Activated CD8-positive, alpha-beta memory T cell treated with anti-CD3 and anti-CD28 coated beads for 4 hours (primary cell): ENCODE results near the gene PCDHB5.
"Not testable (repeated sequence)": the region's sequence is repeated elsewhere in the genome, so short reads cannot be mapped to it uniquely, and the experiment has no call there.

ENCODE experiments used
- DNase-seq, 2 donors: peaks; one replicate each; pipeline ENCODE4 v3.0.0-alpha.2; 2020; ENCODE audit warnings: low read depth in 2 of 2

The PCDHB5 gene

DNA sequence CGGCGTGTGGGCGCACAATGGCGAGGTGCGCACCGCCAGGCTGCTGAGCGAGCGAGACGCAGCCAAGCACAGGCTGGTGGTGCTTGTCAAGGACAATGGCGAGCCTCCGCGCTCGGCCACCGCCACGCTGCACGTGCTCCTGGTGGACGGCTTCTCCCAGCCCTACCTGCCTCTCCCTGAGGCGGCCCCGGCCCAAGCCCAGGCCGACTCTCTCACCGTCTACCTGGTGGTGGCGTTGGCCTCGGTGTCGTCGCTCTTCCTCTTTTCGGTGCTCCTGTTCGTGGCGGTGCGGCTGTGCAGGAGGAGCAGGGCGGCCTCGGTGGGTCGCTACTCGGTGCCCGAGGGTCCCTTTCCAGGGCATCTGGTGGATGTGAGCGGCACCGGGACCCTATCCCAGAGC is 17.1 kb downstream of the PCDHB5 start:
- not testable (repeated sequence) for DNase-seq

- no peak for DNase-seq
Measured at GRCh38 chr5:141155540-141156374, 20.8 kb downstream of the PCDHB5 start.

DNA sequence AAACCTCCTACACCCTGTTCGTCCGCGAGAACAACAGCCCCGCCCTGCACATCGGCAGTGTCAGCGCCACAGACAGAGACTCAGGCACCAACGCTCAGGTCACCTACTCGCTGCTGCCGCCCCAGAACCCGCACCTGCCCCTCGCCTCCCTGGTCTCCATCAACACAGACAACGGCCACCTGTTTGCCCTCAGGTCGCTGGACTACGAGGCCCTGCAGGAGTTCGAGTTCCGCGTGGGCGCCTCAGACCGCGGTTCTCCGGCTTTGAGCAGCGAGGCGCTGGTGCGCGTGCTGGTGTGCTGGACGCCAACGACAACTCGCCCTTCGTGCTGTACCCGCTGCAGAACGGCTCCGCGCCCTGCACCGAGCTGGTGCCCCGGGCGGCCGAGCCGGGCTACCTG is 22.4 kb downstream of the PCDHB5 start:
- not testable (repeated sequence) for DNase-seq

- DNase-seq = not testable (repeated sequence)
Measured at GRCh38 chr5:141157901-141158300, 22.9 kb downstream of the PCDHB5 start.

GRCh38 chr5:141172381-141173204 is 37.6 kb downstream of the PCDHB5 start, which contains the start of gene PCDHB7:
PCDHB7 (plus strand) TSS chr5:141172644; CDS start chr5:141172836, 192 bp downstream.
- DNase-seq = no peak

- DNase-seq = not testable (repeated sequence)
Measured at GRCh38 chr5:141174291-141175104, 39.5 kb downstream of the PCDHB5 start.

DNA sequence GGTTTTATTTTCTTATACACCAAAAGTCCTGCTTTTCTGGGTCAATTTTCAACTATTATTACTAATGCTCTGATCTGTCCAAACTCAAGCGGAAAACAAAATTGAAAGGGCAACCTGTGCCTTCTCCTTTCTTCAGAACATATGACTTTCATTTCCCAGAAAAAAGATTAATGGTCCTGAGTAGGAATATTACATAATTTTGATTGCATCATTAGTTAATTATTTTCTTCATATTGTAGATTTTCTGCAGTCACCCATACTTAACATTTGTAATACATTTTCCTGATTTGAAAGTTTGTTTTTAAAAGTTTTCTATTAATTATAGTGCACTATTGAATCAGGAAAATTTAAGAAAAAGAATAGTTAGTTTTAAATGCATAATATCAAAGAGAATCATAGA is 40.9 kb downstream of the PCDHB5 start:
- no peak for DNase-seq

DNA sequence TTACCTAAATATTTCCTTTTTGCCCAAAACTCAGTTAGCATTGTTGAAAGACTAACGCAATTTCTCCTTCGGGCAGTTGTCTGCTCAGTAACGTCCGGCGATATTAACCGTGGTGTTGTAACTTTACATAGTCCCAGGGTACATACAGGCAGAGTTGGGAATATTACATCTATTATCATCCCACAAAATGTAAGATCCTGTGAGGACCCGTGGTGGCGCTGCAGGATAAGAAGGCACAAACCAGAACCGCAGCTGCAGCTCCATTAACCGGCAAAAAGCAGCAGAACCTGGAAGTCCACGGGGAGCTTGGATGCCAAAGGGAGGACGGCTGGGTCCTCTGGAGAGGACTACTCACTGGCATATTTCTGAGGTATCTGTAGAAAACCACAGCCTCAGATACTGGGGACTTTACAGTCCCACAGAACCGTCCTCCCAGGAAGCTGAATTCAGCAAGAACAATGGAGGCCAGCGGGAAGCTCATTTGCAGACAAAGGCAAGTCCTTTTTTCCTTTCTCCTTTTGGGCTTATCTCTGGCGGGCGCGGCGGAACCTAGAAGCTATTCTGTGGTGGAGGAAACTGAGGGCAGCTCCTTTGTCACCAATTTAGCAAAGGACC is 42.7 kb downstream of the PCDHB5 start, which contains the start of gene PCDHB8:
PCDHB8 (plus strand) TSS at position 214 of the 615 bp plus-strand sequence; CDS start at position 459, 245 bp downstream.
- not testable (repeated sequence) for DNase-seq

DNA sequence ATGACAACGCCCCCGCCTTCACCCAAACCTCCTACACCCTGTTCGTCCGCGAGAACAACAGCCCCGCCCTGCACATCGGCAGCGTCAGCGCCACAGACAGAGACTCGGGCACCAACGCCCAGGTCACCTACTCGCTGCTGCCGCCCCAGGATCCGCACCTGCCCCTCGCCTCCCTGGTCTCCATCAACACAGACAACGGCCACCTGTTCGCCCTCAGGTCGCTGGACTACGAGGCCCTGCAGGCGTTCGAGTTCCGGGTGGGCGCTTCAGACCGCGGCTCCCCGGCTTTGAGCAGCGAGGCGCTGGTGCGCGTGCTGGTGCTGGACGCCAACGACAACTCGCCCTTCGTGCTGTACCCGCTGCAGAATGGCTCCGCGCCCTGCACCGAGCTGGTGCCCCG is 44.4 kb downstream of the PCDHB5 start:
- DNase-seq = not testable (repeated sequence)

DNA sequence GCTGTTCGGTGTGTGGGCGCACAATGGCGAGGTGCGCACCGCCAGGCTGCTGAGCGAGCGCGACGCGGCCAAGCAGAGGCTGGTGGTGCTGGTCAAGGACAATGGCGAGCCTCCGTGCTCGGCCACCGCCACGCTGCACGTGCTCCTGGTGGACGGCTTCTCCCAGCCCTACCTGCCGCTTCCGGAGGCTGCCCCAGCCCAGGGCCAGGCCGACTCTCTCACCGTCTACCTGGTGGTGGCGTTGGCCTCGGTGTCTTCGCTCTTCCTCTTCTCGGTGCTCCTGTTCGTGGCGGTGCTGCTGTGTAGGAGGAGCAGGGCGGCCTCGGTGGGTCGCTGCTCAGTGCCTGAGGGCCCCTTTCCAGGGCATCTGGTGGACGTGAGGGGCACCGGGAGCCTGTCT is 44.9 kb downstream of the PCDHB5 start:
- not testable (repeated sequence) for DNase-seq

- no peak for DNase-seq
Measured at GRCh38 chr5:141180313-141180712, 45.3 kb downstream of the PCDHB5 start.

DNA sequence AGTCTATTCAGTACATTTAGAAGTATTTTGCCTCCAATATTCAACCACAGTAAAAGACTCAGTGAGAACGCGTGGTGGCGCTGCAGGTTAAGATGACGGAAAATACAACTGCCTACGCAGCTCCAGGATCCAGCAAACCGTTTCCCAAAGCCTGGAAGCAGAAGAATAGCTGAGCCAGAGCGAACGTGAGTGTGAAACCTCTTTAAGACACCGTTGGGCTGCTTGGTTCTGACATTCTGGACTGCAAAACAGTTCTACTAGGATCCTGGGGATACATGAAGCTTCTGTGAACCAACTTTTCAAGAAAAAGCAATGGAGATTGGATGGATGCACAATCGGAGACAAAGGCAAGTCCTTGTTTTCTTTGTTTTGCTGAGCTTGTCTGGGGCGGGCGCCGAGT is 47.2 kb downstream of the PCDHB5 start, which contains the start of gene PCDHB16:
PCDHB16 (plus strand) TSS at position 140 of the 400 bp plus-strand sequence; CDS start at position 313, 173 bp downstream.
- no peak for DNase-seq

DNA sequence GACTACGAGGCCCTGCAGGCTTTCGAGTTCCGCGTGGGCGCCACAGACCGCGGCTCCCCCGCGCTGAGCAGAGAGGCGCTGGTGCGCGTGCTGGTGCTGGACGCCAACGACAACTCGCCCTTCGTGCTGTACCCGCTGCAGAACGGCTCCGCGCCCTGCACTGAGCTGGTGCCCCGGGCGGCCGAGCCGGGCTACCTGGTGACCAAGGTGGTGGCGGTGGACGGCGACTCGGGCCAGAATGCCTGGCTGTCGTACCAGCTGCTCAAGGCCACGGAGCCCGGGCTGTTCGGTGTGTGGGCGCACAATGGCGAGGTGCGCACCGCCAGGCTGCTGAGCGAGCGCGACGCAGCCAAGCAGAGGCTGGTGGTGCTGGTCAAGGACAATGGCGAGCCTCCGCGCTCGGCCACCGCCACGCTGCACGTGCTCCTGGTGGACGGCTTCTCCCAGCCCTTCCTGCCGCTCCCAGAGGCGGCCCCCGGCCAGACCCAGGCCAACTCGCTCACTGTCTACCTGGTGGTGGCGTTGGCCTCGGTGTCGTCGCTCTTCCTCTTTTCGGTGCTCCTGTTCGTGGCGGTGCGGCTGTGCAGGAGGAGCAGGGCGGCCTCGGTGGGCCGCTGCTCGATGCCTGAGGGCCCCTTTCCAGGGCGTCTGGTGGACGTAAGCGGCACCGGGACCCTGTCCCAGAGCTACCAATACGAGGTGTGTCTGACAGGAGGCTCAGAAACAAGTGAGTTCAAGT is 49.3 kb downstream of the PCDHB5 start:
- DNase-seq = not testable (repeated sequence)

GRCh38 chr5:141186897-141187512 is 52.0 kb downstream of the PCDHB5 start, which contains the start of gene PCDHB9:
PCDHB9 (plus strand) TSS chr5:141187161; CDS start chr5:141187319, 158 bp downstream.
- DNase-seq = no peak
